Lung (tissue), 12 donors: ENCODE results near the gene SPI1. TPM values are rescaled to one million over a fixed set of nuclear protein-coding genes. Genes with fewer than 3 reads are reported as not detected.
A peak's percentile ranks its signal among the peaks of the same experiment; 100 is the strongest.

ENCODE experiments used
- ATAC-seq: fragments of 200-7000 bp; cut with Tn5 transposase; one replicate; pipeline ENCODE4 v1.9.1; 2020; ENCODE audit warnings: moderate number of reproducible peaks; ENCODE audit not compliant: insufficient read depth, low FRiP score
- DNase-seq, 3 donors: peaks; one replicate each; pipeline ENCODE4 v3.0.0-alpha.2; 2013 to 2017
- H3K27ac ChIP-seq, 2 donors: one replicate each; pipeline ENCODE4 v1.5.1; 2013; ENCODE audit warnings: mild to moderate bottlenecking in 2 of 2, moderate library complexity in 2 of 2, control low read depth in 1 of 2, inconsistent platforms in 1 of 2, low read depth in 1 of 2, low read length in 1 of 2
- H3K27me3 ChIP-seq, 3 donors: one replicate each; pipeline ENCODE4 v1.5.1; 2013; ENCODE audit warnings: low read length in 2 of 3; ENCODE audit not compliant: control insufficient read depth in 3 of 3, insufficient read depth in 3 of 3
- H3K36me3 ChIP-seq, 4 donors: one replicate each; pipeline ENCODE4 v1.5.1; 2013; ENCODE audit warnings: low read length in 4 of 4, mild to moderate bottlenecking in 1 of 4, moderate library complexity in 1 of 4; ENCODE audit not compliant: control insufficient read depth in 4 of 4, insufficient read depth in 4 of 4
- H3K4me1 ChIP-seq, 5 donors: one replicate each; pipeline ENCODE4 v1.5.1; 2013; ENCODE audit warnings: low read length in 5 of 5, mild to moderate bottlenecking in 2 of 5, moderate library complexity in 1 of 5; ENCODE audit not compliant: control insufficient read depth in 5 of 5, insufficient read depth in 5 of 5
- H3K4me3 ChIP-seq: one replicate; pipeline ENCODE4 v1.5.1; 2013; ENCODE audit warnings: mild to moderate bottlenecking, control low read depth, moderate library complexity
- H3K9ac ChIP-seq, 2 donors: one replicate each; pipeline ENCODE4 v1.5.1; 2013; ENCODE audit warnings: low read length in 2 of 2, control low read depth in 1 of 2; ENCODE audit not compliant: insufficient read depth in 1 of 2
- H3K9me3 ChIP-seq, 4 donors: one replicate each; pipeline ENCODE4 v1.5.1; 2013; ENCODE audit warnings: low read length in 3 of 4, mild to moderate bottlenecking in 1 of 4, moderate library complexity in 1 of 4; ENCODE audit not compliant: control insufficient read depth in 4 of 4, insufficient read depth in 3 of 4
- CTCF ChIP-seq: IDR thresholded peaks from 2 replicates; pipeline ENCODE4 v1.5.1; 2012; ENCODE audit warnings: mild to moderate bottlenecking; ENCODE audit errors: control extremely low read depth, extremely low read depth
- WGBS, 2 donors: extraction: QIAGEN DNeasy Blood & Tissue Kit; methylation state at CpG; one replicate each; pipeline ENCODE4 v1.1.7; 2013; 5-methylcytosine and 5-hydroxymethylcytosine counted together
- polyA plus RNA-seq, 2 donors: library from polyadenylated mRNA; stranded (reverse); fragments of 200-250 nt; gene quantifications; one replicate each; pipeline ENCODE4 v1.2.1, GENCODE V29; 2013
- total RNA-seq, 2 donors: library from RNA; depleted of rRNA in 1 of 2; stranded (reverse); fragments of >200 nt in 1 of 2; gene quantifications; one replicate each; pipeline ENCODE4 v1.2.1, GENCODE V29; 2014 to 2021
- donor health status: control.
- donor health status: control.
- donor health status: Bipolar disorder and iron deficiency.
- donor health status: healthy.
- donor health status: DM: yes; HTN: yes; CAD: no.

Gene SPI1
- total and polyA plus RNA-seq, 4 donors: 27.6 to 344 (median 156) TPM

- TF ChIP-seq CTCF: no peak
- no peaks in the 10 kb centered on the region for H3K9me3 ChIP-seq
- DNase-seq (no peak), ATAC-seq (no peak)
- H3K27ac ChIP-seq: no peak overlapping the region
- H3K27me3 ChIP-seq: no peaks in the 10 kb centered on the region
- no peak overlapping the region for H3K9ac ChIP-seq
- H3K4me1 ChIP-seq: peaks cover 0 to 8% (median 0%) of the 10 kb centered on the region in 5 donors
- no peak overlapping the region for H3K4me3 ChIP-seq
- WGBS, 2 donors: 92 to 95% methylated on average over 9 of the region's 9 CpGs
- H3K36me3 ChIP-seq: peaks cover 0 to 5% (median 2%) of the 10 kb centered on the region in 4 donors
Measured at GRCh38 chr11:47356129-47356997, 22.0 kb downstream of the SPI1 start.

GRCh38 chr11:47355283-47356128, 22.8 kb downstream of the SPI1 start:
- H3K9me3 ChIP-seq: peaks cover 0 to 2% (median 0%) of the 10 kb centered on the region in 4 donors
- peaks cover 0 to 5% (median 2%) of the 10 kb centered on the region in 4 donors for H3K36me3 ChIP-seq
- DNase-seq: peak; percentile 89 to 93 (median 92)
- peak; percentile 81 for ATAC-seq
- peaks cover 0 to 8% (median 0%) of the 10 kb centered on the region in 5 donors for H3K4me1 ChIP-seq
- TF ChIP-seq CTCF: peak; percentile 92
- no peak overlapping the region for H3K9ac ChIP-seq
- no peaks in the 10 kb centered on the region for H3K27me3 ChIP-seq
- peak overlapping the region in 1 of 2 donors; percentile 78 for H3K27ac ChIP-seq
- H3K4me3 ChIP-seq: peak overlapping the region; percentile 12
- WGBS, 2 donors: 43 to 70% methylated on average over 46 to 47 of the region's 47 CpGs

GRCh38 chr11:47354913-47355282, 23.4 kb downstream of the SPI1 start:
- H3K27me3 ChIP-seq: no peaks in the 10 kb centered on the region
- DNase-seq (peak; percentile 33 to 44 (median 42)), ATAC-seq (no peak)
- H3K27ac ChIP-seq: peak overlapping the region in 1 of 2 donors; percentile 67
- H3K4me1 ChIP-seq: peaks cover 0 to 8% (median 0%) of the 10 kb centered on the region in 5 donors
- no peak for TF ChIP-seq CTCF
- H3K9ac ChIP-seq: no peak overlapping the region
- peak overlapping the region; percentile 12 for H3K4me3 ChIP-seq
- H3K9me3 ChIP-seq: peaks cover 0 to 2% (median 0%) of the 10 kb centered on the region in 4 donors
- peaks cover 0 to 5% (median 2%) of the 10 kb centered on the region in 4 donors for H3K36me3 ChIP-seq
- WGBS, 2 donors: 34 to 69% methylated on average over 22 to 32 of the region's 32 CpGs
